GM13977 (cell line): ENCODE data around the gene ZNF497.

Source experiments
- DNase-seq: peaks from one replicate; pipeline ENCODE4 v3.0.0; 2012; ENCODE audit warnings: low spot score
- in situ Hi-C: fragments of 300-500 bp; cut with MboI; formaldehyde crosslinking; loops from one replicate; pipeline ENCODE4 v1.12.0; 2022; ENCODE audit warnings: low sequenced_read_pairs, low pct_unique_long_range_greater_than_20kb, mixed read lengths, inconsistent platforms; ENCODE audit not compliant: unreplicated experiment
- TF ChIP-seq, protein P1 (sequence below): IDR thresholded peaks from 2 replicates; pipeline ENCODE4 v1.5.1; 2012; ENCODE audit warnings: mild to moderate bottlenecking, control low read depth; ENCODE audit not compliant: insufficient read depth; ENCODE audit errors: extremely low read depth, missing control alignments

Gene ZNF497

GRCh38 chr19:58338825-58339558 is 23.6 kb downstream of the ZNF497 start:
- in situ Hi-C loops = no loop called here
- TF ChIP-seq, protein P1, sequence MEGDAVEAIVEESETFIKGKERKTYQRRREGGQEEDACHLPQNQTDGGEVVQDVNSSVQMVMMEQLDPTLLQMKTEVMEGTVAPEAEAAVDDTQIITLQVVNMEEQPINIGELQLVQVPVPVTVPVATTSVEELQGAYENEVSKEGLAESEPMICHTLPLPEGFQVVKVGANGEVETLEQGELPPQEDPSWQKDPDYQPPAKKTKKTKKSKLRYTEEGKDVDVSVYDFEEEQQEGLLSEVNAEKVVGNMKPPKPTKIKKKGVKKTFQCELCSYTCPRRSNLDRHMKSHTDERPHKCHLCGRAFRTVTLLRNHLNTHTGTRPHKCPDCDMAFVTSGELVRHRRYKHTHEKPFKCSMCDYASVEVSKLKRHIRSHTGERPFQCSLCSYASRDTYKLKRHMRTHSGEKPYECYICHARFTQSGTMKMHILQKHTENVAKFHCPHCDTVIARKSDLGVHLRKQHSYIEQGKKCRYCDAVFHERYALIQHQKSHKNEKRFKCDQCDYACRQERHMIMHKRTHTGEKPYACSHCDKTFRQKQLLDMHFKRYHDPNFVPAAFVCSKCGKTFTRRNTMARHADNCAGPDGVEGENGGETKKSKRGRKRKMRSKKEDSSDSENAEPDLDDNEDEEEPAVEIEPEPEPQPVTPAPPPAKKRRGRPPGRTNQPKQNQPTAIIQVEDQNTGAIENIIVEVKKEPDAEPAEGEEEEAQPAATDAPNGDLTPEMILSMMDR = no peak
- DNase-seq = no peak

GRCh38 chr19:58338336-58338735 is 24.2 kb downstream of the ZNF497 start:
- in situ Hi-C loops = no loop called here
- no peak for DNase-seq
- TF ChIP-seq, protein P1 = no peak

DNA sequence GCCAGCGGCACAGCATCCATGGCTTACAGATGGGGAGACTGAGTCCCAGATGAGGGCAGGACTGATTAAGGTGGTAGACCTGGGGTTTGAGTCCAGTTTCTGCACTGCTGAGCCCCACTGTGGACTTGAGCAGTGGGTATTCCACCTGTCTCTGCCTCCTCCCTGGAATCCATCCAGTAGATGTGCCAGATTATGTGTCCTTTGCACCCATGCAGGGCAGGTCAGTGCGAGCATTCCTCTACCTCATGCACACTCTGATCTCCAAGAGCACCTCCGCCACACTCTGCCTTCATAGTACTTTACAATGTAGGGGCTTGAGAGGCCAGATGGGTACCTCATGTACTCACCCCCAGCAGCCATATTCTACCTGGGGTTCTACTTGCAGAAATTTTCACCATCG is 25.7 kb downstream of the ZNF497 start:
- TF ChIP-seq, protein P1 = no peak
- DNase-seq = no peak
- in situ Hi-C loops = no loop called here

DNA sequence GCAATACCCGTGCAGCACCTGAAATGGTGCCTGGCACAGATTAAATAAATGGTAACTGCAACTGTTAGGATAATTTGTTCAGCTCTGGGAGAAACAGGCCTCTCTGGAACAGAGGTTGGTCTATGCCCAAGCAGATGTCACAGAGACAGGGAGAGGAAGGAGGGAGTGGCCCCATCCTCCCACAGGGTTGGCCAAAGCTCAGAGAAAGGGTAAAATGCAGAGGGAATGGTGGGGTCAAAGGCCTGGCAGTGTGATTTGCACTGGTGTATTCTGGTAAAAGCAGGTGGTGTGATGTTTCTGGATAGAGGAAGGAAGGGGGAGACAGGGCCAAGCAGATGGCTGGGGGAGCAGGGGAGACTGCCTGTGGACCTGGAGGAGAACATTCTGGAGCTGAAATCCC is 26.3 kb downstream of the ZNF497 start:
- in situ Hi-C loops = no loop called here
- TF ChIP-seq, protein P1 = no peak
- DNase-seq = no peak

DNA sequence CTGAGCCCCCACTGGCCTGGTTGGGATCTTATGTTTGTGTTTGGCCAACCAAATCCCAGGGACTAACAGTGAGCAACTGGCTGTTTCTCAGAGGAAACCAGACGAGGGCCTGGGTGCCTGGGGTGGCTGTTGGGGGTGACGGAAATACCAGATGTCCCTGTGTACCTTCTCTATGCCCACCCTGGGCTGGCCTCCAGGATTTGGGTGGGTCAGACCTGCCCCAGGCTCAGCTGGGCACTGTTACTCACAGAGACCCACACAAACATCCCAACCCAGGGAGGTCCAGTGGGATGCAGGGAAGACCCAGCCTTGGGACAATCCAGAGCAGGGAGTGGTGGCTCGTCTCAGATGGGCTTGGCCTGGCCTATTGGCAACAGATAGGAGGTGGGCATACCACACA is 26.9 kb downstream of the ZNF497 start:
- DNase-seq = no peak
- in situ Hi-C loops = no loop called here
- TF ChIP-seq, protein P1 = no peak

- in situ Hi-C loops = no loop called here
- TF ChIP-seq, protein P1 = no peak
- no peak for DNase-seq
These were observed 27.8 kb downstream of the ZNF497 start for GRCh38 chr19:58334691-58335249.
